Thoracic aorta endothelial cell (primary cell): Measurements from ENCODE around the gene GART. TPM values are rescaled to one million over a fixed set of nuclear protein-coding genes. Genes with fewer than 3 reads are reported as not detected.

Source experiments
- total RNA-seq: library from RNA; depleted of rRNA; stranded (reverse); fragments of >200 nt; gene quantifications from 2 replicates; pipeline ENCODE4 v1.2.3, GENCODE V29; 2012

The GART gene
- total RNA-seq = 150 and 176 TPM in 2 replicates

GRCh38 chr21:33541756-33542639 is at the start of gene GART:
Gene GART, minus strand, starts transcription at chr21:33542117. Its CDS starts 2,802 bp downstream, at chr21:33539315.

GRCh38 chr21:33588485-33589335 is 46.8 kb upstream of the GART start, which contains the start of gene DONSON:
Gene DONSON, minus strand, starts transcription at chr21:33588684. Its CDS starts 43 bp downstream, at chr21:33588641.

GRCh38 chr21:33542640-33543504 is 955 bp upstream of the GART start, which contains the start of gene SON:
Gene SON, plus strand, starts transcription at chr21:33543038. Its CDS starts 55 bp downstream, at chr21:33543093.

GRCh38 chr21:33491373-33492102 is 50.4 kb downstream of the GART start, which contains the start of gene DNAJC28:
Gene DNAJC28, minus strand, starts transcription at chr21:33491716. Its CDS starts 2,323 bp downstream, at chr21:33489393.

GRCh38 chr21:33479679-33480480 is 62.0 kb downstream of the GART start, which contains the start of gene TMEM50B:
Gene TMEM50B, minus strand, starts transcription at chr21:33479974. Its CDS starts 11,089 bp downstream, at chr21:33468885.

Other genes with a start within 250 kb of the GART start
- 35.3 and 35.8 TPM in 2 replicates for gene IFNAR1, start 217.1 kb downstream of the GART start, total RNA-seq
- 37.4 and 50.0 TPM in 2 replicates for gene IFNGR2, start 138.7 kb downstream of the GART start, total RNA-seq
- gene TMEM50B, start 62.1 kb downstream of the GART start, total RNA-seq = 39.5 and 46.1 TPM in 2 replicates
- gene DNAJC28, start 50.4 kb downstream of the GART start, total RNA-seq = 1.4 and 2.3 TPM in 2 replicates
- gene SON, start 921 bp upstream of the GART start, total RNA-seq = 244 and 322 TPM in 2 replicates
- 31.5 and 34.7 TPM in 2 replicates for gene DONSON, start 46.6 kb upstream of the GART start, total RNA-seq
- gene CRYZL1, start 99.6 kb upstream of the GART start, total RNA-seq = 33.2 and 37.5 TPM in 2 replicates
- 81.4 and 97.5 TPM in 2 replicates for gene ITSN1, start 100.4 kb upstream of the GART start, total RNA-seq